ENCODE results near the gene FBLN2.

GRCh38 chr3:13669457-13669856, 120.5 kb downstream of the FBLN2 start:
- no peak for TF ChIP-seq POLR2AphosphoS5 (IDR thresholded peaks at IDR 0.05)
- no peak for TF ChIP-seq CTCF (IDR thresholded peaks at IDR 0.05)
- TF ChIP-seq POLR2A (IDR thresholded peaks at IDR 0.05) = no peak
- TF ChIP-seq EP300 (IDR thresholded peaks at IDR 0.05) = no peak
